ENCODE measurements around the gene ECE1.

The ECE1 gene

DNA sequence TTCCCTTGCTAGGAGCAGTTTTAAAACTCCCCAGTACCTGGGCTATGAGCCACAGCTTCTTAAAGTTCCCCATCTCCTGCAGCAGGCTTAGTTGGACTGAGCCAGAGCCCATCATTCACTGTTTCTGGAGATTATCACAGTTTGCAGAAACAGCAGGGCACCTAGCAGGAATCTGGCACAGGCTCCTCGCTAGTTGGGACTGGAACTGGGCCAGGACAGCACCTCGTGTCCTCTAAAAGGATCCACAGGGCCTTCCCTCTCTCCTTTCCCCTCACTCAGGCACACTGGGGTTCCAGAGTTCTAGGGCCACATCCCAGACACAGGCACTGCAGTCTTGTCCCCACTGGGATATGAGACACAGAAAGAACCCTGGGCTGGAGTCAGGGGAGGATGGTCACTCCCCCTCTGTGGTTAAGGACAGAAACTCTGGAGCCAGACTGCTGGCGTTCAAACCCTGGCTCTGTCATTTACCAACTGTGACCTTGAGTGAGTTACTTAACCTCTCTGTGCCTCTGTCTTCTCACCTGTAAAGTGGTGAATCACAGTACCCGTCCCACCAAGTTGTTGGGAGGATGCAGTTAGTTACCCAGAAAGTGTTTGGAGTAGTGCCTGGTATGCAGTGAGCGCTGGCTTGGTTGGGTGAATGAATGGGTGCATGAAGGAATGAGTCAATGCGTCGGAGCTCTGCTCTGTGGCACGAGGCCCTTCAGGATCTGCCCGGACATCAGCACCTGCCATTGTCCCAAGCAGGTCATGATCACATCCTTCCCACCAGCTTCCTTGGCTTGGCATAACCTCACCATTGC, 18.8 kb upstream of the ECE1 start:
- in situ Hi-C loops (cut with MboI; ENCODE audit: low sequenced_read_pairs), result no loop called here

DNA sequence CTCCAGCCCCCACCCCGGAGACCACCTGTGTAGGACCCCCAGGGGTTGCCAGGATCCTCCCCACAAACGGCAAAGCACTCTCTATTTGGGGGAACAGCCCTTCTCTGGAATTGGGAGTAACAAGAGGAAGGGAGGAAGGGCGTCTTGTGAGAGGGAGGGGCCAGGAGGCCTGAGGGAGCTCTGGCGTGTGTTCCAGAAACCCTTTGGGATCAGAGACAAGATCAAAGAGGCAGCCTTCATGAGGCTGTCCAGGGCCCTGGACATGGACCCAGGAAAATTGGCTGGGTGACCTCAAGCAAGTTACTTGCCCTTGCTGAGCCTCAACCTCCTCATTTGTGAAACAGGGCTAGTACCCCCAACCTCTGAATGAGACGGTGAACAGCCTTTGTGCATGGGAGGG, 18.1 kb upstream of the ECE1 start:
- in situ Hi-C loops (cut with MboI; ENCODE audit: low sequenced_read_pairs), result no loop called here

DNA sequence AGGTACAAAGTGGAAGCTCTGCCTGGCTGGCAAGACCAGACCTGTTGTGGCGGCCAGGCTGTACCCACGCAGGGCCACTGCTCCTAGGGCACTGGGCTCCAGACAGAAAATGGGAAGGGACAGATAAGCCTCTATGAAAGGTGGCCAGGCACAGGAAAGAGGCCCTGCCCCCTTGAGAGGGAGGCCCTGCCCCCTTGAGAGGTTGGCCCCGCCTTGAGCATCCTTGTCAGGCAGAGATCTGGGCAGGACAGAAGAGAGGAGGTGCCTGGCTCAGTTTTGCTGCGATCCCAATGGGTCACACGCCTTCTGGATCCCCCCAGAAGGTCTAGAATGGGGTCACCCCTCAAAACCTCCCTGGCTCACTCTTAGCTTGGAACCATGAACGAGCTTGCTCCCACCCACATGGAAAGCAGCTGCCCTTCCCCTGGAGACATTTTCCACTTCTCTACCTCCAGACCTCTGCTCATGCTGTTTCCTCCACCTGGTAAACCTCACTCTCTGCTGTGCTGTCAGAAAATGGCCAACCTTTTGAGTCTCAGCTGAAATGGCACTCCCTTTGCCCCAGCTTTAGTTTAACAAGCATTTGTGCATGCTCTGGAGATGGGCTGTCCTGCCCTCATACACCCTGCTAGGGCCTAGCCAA, 17.5 kb upstream of the ECE1 start:
- in situ Hi-C loops (cut with MboI; ENCODE audit: low sequenced_read_pairs), result no loop called here

DNA sequence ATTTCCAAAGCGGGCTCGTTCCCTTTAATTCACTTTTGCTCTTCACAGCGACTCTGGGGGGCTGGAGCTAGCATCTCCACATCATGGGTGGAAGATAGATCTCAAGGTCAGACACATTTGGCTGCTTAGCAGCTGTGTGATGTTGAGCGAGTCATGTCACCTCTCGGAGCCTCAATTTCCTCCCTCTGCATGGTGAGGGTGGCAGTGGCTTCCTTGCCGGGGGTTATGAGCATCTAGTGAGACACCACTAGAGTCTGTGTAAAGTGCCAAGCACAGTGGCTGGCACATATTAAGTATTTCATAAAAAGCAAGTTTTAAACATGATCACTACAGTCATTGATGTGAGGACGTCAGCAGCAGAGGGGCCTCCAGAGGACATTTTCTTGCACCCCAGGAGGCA, 16.9 kb upstream of the ECE1 start:
- in situ Hi-C loops (cut with MboI; ENCODE audit: low sequenced_read_pairs), result no loop called here

DNA sequence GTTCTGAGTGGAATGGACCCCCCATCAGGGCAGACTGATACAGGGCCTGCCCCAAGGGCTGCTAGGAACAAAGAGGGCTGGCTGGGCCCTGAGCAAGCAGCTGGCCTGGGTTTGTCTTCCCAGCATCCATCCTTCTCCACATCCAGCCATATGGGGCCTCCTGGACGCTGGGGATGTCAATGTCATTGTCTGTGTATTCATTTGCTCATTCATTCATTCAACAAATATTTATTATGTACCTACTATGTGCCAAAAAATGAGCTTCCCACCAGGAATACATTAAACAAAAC, 15.6 kb upstream of the ECE1 start:
- in situ Hi-C loops (cut with MboI; ENCODE audit: low sequenced_read_pairs), result no loop called here

DNA sequence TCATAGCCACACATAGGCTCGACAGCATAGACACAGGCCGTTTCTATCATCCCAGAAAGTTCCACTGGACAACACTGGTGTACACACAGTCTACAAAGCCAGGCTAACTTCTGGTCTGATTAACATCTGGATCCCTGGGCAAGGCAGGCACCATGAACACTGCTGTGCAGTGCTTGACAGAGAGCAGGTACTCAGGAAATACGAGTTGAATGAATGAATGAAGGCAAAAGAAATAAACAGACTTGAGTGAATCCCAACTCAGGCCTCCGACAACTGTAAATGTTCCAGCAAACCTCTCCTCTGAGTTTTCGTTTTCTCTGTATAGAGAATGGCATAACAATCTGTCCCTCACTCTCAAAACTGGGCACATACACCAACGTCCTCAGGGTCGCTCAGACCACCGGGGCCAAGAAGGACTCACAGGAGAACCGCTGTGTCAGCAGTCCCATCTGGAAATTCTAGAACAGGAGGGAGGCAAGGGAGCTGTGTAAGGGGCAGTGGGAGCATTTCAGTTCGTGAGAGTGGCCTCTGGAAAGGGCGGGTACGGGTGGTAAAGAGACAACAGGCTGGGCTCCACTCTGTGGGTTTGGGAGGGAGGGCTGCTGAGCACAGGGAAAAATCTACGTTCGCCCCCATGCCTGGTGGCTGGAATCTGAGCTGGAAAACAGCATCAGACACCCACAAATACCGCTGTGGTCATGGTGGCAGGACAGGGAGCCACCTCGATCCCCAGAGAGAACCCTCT, 15.1 kb upstream of the ECE1 start:
- in situ Hi-C loops (cut with MboI; ENCODE audit: low sequenced_read_pairs), result no loop called here

DNA sequence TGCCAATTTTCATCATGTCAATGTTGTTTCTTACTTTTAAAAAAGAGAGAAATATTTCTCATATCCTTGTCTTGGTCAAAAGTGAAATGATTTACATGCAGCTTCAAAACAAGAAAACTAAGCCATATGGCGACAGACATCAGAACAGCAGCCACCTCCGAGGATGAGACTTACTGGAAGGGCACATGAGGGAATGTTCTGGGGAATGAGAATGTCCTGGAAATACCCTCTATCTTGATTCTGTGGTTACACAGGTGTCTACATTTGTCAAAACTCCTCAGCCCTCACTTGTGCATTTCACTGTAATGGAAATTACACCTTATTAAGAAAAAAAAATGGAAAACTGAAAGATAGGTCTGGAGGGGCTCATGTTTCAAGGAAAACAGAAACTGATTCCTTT, 14.2 kb upstream of the ECE1 start:
- in situ Hi-C loops (cut with MboI; ENCODE audit: low sequenced_read_pairs), result no loop called here

DNA sequence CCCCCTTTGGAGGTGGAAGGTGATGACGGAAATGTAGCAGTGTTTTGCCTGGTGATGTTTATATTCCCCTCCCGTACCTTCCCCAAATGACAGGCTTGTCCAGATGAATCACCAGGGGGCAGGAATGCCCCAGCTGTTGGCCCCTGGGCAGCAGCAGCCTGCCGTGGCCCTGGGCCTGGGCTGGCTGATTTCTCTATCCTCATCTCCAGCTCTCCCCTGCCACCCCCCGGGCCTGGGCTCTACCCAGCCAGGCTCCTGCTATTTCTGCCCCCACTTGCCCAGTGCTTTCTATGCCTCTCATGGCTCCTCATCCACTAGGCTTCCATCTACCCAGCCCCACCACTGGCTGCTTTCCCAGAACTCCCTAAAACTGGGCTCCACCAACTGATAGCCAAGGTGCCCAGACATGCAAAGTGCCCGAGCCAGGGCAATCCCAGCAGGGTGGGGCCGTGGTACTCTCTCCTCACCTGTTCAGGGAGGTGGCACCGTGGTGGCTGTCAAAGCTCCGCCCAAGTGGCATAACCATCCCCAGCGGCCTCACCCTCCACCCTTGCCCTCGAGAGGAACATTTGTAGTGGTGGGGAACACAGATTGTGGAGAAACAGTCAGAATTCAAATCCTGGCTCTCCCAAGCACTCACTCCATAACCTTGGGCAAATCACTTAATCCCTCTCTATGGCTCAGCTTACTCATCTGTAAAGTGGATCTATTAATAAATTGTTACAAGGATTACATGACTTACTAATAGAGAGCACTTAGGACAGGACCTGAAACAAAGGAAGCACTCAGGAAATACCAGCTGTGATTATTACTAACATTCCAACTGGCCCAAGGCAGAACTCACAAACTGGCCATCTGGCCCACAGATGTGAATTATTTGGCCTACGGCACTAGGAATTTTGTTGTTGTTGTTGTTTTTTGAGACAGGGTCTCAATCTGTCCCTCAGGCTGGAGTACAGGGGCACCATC, 12.8 kb upstream of the ECE1 start:
- in situ Hi-C loops (cut with MboI; ENCODE audit: low sequenced_read_pairs), result no loop called here

DNA sequence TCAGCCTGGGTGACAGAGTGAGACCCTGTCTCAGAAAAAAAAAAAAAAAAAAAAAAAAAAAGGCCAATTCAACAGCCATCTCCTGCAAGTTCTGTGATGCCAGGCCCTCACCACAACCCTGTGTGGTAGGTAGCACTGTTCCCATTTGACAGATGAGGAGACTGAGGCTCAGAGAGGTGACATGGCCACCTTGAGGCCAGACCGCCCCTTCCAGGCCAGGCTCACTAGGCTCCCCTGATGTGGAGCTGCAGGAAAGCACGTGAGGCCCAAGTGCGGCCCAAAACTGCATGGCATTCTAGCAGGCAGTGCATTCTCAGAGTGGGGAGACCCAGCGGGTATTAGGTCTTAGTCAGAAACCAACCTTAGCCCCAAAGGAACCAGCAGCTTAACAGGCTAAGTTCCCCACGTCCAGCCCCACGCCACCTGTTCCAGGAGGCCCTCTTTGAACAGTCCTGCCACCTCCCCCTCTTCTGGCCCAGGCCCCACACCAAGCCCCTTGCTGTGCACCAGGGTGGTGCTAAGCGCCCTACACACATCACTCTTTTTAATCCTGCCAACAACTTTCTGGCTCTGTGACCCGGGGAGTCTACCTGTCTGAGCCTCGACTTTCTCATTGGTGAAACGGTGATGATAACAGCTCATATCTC, 11.7 kb upstream of the ECE1 start:
- in situ Hi-C loops (cut with MboI; ENCODE audit: low sequenced_read_pairs), result no loop called here

DNA sequence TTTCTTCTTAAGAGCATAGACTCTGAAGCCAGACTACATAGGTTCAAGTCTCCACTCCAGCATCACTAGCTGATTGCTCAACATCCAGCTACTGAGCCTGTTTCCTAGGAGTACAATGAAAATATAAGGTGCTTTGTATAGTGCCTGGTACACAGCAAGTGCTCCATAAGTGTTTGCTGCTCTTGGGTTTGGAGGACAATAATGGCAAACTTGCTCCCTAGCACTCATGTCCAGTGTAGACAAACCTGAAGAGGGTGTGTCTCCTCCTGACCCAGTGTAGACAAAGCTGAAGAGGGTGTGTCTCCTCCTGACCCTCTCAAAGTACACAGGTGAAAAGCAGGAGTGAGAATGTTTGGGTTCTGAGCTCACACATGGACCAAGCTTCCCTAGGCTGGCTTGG, 10.5 kb upstream of the ECE1 start:
- in situ Hi-C loops (cut with MboI; ENCODE audit: low sequenced_read_pairs), result no loop called here

DNA sequence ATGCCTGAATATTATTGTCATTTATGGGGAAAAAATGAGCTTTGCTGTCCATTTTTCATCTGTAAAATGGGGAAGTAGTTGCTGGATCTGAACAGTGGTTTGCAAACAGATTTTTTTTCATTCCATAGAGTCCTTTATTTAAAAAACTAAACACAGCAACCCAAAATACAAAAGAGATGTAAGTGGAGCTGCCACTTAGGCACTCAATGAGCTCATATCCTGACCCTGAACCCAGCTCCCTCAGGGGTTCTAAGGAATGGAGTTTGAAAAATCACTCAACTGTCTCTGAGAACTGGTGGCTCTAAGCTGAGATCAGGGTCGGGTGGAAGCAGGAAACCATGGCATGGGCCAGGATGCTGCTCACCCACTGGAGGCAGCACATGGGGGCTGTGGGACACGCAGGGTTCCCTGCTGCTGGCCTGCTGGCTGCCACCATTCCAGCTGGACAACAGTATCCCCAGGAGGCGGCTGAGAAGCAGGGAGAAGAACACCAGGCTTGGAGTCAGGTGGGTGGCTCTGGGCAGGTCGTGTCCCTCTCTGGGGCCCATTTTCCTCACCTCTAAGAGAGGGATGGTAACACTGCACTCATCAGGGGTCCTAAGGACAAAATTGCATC, 9.6 kb upstream of the ECE1 start:
- in situ Hi-C loops (cut with MboI; ENCODE audit: low sequenced_read_pairs), result no loop called here

DNA sequence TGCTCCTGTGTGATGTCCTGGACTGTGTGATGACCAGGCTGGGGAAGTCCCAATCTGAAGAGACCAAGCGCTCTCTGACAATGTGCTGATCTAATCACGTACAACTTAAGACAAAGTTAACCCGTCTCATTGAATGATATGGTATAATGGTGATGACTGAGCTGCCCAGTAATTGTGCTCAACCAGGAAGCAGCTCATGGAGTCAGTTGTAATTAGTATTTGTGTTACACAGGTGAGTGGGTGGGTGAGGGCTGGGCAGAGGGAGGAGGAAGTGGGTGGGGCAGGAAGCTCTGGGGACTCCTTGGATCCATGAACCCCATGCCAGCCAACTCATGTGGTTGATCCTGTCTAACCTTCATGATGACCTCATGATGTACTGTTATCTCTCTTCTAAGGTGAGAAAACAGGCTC, 8.7 kb upstream of the ECE1 start:
- in situ Hi-C loops (cut with MboI; ENCODE audit: low sequenced_read_pairs), result no loop called here

DNA sequence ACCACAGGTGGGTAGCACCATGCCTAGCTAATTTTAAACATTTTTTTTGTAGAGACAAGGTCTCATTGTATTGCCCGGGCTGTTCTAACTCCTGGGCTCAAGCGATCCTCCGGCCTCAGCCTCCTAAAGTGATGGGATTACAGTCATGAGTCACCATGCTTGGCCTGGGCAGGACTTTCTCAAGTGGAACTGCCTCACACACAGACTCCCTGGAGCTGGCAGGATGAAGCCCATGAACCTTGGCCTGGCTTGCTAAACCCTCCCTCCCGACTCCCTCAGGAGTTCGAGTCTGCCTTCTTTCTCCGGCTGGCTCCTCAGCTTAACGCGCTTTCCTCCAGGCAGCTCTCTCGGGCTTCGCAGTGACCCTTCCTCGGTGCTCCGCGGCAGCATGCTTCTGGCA, 7.7 kb upstream of the ECE1 start:
- in situ Hi-C loops (cut with MboI; ENCODE audit: low sequenced_read_pairs), result no loop called here

DNA sequence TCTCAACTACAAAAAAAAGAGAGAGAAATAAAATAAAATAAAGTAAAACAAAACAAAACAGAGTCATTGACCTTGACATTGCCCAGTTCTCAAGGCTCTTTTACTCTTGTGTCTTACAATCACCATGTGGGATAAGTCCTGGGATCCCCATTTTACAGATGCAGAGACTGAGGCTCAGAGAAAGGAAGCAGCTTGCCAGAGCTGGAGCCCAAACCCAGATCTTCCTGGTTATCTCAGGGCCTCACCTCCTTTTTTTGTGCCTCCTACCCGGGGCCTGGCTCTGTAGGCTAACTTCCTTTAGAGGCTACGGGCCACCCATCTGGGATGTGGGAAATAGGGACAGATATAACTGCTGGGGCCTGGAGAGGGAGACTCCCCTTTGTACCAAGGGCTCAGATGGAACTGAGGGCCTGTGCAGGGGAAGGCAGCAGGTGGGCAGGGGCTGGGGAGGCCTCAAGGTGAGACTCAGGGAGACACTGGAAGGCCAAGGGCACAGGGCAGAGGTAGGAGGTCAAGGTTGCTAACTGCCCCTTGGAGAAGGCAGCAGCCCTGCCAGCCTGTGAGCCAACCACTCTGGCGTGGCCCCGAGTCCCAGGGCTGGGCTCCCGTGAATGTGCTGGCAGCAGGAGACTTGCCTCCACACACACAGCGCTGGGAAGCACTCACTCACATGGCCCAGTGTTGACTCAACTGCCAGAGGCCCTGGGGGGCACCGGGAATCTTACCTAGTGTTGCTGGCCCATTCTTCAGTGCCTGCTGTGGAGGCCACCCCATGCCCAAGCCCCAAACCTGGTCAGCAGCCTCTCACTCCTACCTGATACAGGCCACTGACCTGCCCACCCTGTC, 6.5 kb upstream of the ECE1 start:
- in situ Hi-C loops (cut with MboI; ENCODE audit: low sequenced_read_pairs), result no loop called here

DNA sequence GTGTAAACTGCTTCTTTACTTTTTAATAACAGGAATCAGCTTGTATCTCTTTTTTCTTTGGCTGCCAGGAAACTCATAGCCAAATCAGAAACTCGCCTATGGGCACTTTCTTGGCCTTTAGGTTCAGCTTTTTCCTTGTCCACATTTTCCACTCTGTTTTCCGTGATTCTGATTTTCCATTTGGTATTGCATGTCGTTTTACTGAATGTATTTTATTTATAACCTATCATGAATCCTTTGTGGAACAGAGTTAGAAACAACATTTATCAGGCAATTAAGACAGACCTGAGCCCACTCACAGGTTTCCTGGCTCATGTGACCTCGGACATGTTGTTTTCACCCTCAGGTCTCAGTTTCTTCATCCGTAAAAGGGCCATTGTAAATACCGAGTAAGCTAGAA, 5.3 kb upstream of the ECE1 start:
- in situ Hi-C loops (cut with MboI; ENCODE audit: low sequenced_read_pairs), result no loop called here

DNA sequence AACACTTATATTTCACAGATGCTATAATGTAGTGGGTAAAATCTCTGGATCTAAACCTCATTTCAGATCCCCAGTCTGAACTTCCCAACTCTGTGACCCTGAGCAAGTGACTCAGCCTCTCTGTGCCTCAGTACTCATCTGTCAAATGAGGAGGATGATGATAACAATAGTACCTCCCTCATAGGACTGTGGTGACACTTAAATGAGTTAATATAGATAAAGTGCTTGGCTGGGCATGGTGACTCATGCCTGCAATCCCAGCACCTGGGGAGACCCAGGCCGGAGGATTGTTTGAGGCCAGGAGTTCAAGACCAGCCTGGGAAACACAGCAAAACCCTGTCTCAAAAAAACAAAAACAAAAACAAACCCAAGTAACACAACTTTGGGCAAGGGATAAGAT, 4.7 kb upstream of the ECE1 start:
- in situ Hi-C loops (cut with MboI; ENCODE audit: low sequenced_read_pairs), result no loop called here

DNA sequence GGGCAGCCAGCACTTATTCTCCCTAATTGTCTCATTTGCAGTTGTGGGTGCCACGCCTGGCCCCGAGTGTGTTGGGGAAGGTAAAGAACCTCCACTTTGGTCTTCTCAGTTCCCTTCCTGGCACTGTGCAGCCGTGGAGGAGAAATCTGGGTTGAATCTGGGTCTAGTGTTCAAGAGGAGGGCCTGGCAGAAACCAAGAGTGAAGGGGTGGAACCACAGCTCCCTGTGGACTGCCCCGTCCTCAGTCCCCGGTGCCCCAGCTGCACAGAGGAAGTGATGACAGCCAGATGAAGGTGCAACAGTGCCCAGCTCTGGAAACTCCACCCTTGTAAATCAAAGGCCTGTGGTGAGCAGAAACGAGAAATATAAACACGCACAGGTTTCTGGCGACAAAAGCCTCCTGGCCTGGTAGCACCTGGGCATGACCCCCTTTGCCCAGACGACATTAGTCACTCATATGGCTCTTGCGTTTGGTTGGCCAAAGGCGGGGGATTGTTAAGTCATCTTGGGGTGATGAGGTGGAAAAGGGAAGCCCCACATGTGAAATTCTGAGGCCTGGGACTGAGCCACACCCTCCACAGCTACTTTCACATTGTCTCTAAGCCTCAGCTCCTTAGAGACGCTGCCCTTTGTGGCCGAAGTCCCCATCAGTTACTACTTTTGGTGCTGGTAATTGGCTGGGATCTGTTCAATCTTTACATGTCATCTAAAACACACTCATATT, 4.2 kb upstream of the ECE1 start:
- in situ Hi-C loops (cut with MboI; ENCODE audit: low sequenced_read_pairs), result no loop called here

DNA sequence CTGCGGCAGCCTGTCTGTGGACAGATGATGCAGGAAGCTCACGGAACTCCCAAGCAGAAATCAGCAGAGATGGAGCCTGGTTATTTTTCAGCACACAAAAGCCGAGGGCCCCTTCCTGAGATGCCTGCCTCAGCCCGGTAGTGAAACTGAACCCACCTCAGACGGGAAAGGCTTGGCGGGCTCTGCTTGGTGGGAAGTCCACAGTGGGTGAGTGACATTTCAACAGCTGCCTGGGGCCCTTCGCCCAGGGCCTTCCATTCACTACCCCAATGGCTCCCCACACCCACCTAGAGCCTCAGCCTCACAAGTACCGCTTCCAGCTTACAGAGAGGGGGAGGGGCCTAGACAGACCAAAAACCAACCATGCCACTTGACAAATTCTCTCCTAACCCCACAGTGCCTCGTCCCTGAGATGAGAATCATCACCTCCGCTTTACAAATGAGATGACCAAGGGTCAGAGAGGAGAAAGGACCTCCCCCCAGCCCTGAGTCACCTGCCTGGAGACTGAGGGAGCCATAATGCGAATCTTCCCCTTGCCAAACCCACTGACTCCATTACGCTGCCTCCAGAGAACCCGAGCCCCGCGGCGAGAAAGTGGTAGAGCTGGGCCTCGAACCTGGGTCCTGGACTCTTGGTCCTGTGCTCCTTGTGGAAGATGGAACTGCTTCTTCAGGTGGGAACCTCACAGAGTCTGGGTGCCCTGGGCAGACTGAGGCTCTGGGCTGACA, 3.4 kb upstream of the ECE1 start:
- in situ Hi-C loops (cut with MboI; ENCODE audit: low sequenced_read_pairs), result no loop called here
